ENCODE measurements around the gene PGAM5.

PGAM5 gene

GRCh38 chr12:132735496-132735895, 24.9 kb downstream of the PGAM5 start:
- H3K9me3 ChIP-seq (ENCODE audit: control insufficient read depth, insufficient read depth, low read depth, low read length): 0 out of 2 replicates have a peak, but pooled peaks cover under 1% of the 10 kb centered on the region

GRCh38 chr12:132736378-132736777, 25.7 kb downstream of the PGAM5 start:
- Histone ChIP-seq H3K4me3 (ENCODE audit: low read depth, low read length) (no peak overlapping the region), H3K9me3 (ENCODE audit: control insufficient read depth, insufficient read depth, low read depth, low read length) (no peaks in the 10 kb centered on the region), H3K9ac (ENCODE audit: low read length) (no peak overlapping the region), H3K4me1 (ENCODE audit: control insufficient read depth, insufficient read depth, low read length) (no peaks in the 10 kb centered on the region), H3K27ac (ENCODE audit: low read depth, low read length) (no peak overlapping the region), H3K36me3 (ENCODE audit: control insufficient read depth, insufficient read depth, low read length) (peaks cover 94% of the 10 kb centered on the region), H3K27me3 (ENCODE audit: control insufficient read depth, insufficient read depth, low read length) (no peaks in the 10 kb centered on the region)

More at GRCh38 chr12:132735496-132735895, 24.9 kb downstream of the PGAM5 start:
- no peak overlapping the region for H3K9ac ChIP-seq (ENCODE audit: low read length)
- H3K36me3 ChIP-seq (ENCODE audit: control insufficient read depth, insufficient read depth, low read length): peaks cover 94% of the 10 kb centered on the region
- H3K4me1 ChIP-seq (ENCODE audit: control insufficient read depth, insufficient read depth, low read length): no peaks in the 10 kb centered on the region
- H3K27me3 ChIP-seq (ENCODE audit: control insufficient read depth, insufficient read depth, low read length): no peaks in the 10 kb centered on the region
- no peak overlapping the region for H3K4me3 ChIP-seq (ENCODE audit: low read depth, low read length)
- H3K27ac ChIP-seq (ENCODE audit: low read depth, low read length): no peak overlapping the region

- peaks cover 94% of the 10 kb centered on the region for H3K36me3 ChIP-seq (ENCODE audit: control insufficient read depth, insufficient read depth, low read length)
- H3K9ac ChIP-seq (ENCODE audit: low read length): no peak overlapping the region
- H3K9me3 ChIP-seq (ENCODE audit: control insufficient read depth, insufficient read depth, low read depth, low read length): no peaks in the 10 kb centered on the region
- no peaks in the 10 kb centered on the region for H3K4me1 ChIP-seq (ENCODE audit: control insufficient read depth, insufficient read depth, low read length)
- H3K4me3 ChIP-seq (ENCODE audit: low read depth, low read length): no peak overlapping the region
- no peak overlapping the region for H3K27ac ChIP-seq (ENCODE audit: low read depth, low read length)
- no peaks in the 10 kb centered on the region for H3K27me3 ChIP-seq (ENCODE audit: control insufficient read depth, insufficient read depth, low read length)
Measured at GRCh38 chr12:132736913-132737312, 26.3 kb downstream of the PGAM5 start.

- H3K9ac ChIP-seq (ENCODE audit: low read length): no peak overlapping the region
- H3K4me3 ChIP-seq (ENCODE audit: low read depth, low read length): no peak overlapping the region
- peaks cover 92% of the 10 kb centered on the region for H3K36me3 ChIP-seq (ENCODE audit: control insufficient read depth, insufficient read depth, low read length)
Measured at GRCh38 chr12:132739600-132740312, 29.1 kb downstream of the PGAM5 start.

GRCh38 chr12:132740313-132740646, 29.6 kb downstream of the PGAM5 start:
- Histone ChIP-seq H3K36me3 (ENCODE audit: control insufficient read depth, insufficient read depth, low read length) (peaks cover 92% of the 10 kb centered on the region), H3K27me3 (ENCODE audit: control insufficient read depth, insufficient read depth, low read length) (no peaks in the 10 kb centered on the region), H3K9me3 (ENCODE audit: control insufficient read depth, insufficient read depth, low read depth, low read length) (no peaks in the 10 kb centered on the region), H3K4me1 (ENCODE audit: control insufficient read depth, insufficient read depth, low read length) (no peaks in the 10 kb centered on the region), H3K4me3 (ENCODE audit: low read depth, low read length) (no peak overlapping the region), H3K27ac (ENCODE audit: low read depth, low read length) (no peak overlapping the region), H3K9ac (ENCODE audit: low read length) (no peak overlapping the region)

More at GRCh38 chr12:132739600-132740312, 29.1 kb downstream of the PGAM5 start:
- Histone ChIP-seq H3K27me3 (ENCODE audit: control insufficient read depth, insufficient read depth, low read length) (no peaks in the 10 kb centered on the region), H3K9me3 (ENCODE audit: control insufficient read depth, insufficient read depth, low read depth, low read length) (no peaks in the 10 kb centered on the region), H3K4me1 (ENCODE audit: control insufficient read depth, insufficient read depth, low read length) (no peaks in the 10 kb centered on the region), H3K27ac (ENCODE audit: low read depth, low read length) (no peak overlapping the region)

- H3K4me3 ChIP-seq (ENCODE audit: low read depth, low read length): no peak overlapping the region
- H3K9ac ChIP-seq (ENCODE audit: low read length): no peak overlapping the region
- H3K36me3 ChIP-seq (ENCODE audit: control insufficient read depth, insufficient read depth, low read length): peaks cover 92% of the 10 kb centered on the region
- H3K4me1 ChIP-seq (ENCODE audit: control insufficient read depth, insufficient read depth, low read length): no peaks in the 10 kb centered on the region
- no peaks in the 10 kb centered on the region for H3K27me3 ChIP-seq (ENCODE audit: control insufficient read depth, insufficient read depth, low read length)
- H3K27ac ChIP-seq (ENCODE audit: low read depth, low read length): no peak overlapping the region
- no peaks in the 10 kb centered on the region for H3K9me3 ChIP-seq (ENCODE audit: control insufficient read depth, insufficient read depth, low read depth, low read length)
Measured at GRCh38 chr12:132740652-132741051, 30.0 kb downstream of the PGAM5 start.

GRCh38 chr12:132741620-132742019, 31.0 kb downstream of the PGAM5 start:
- no peaks in the 10 kb centered on the region for H3K4me1 ChIP-seq (ENCODE audit: control insufficient read depth, insufficient read depth, low read length)
- no peak overlapping the region for H3K9ac ChIP-seq (ENCODE audit: low read length)
- no peaks in the 10 kb centered on the region for H3K9me3 ChIP-seq (ENCODE audit: control insufficient read depth, insufficient read depth, low read depth, low read length)
- H3K36me3 ChIP-seq (ENCODE audit: control insufficient read depth, insufficient read depth, low read length): peaks cover 93% of the 10 kb centered on the region
- no peaks in the 10 kb centered on the region for H3K27me3 ChIP-seq (ENCODE audit: control insufficient read depth, insufficient read depth, low read length)
- H3K27ac ChIP-seq (ENCODE audit: low read depth, low read length): no peak overlapping the region
- H3K4me3 ChIP-seq (ENCODE audit: low read depth, low read length): no peak overlapping the region

GRCh38 chr12:132743831-132744230, 33.2 kb downstream of the PGAM5 start:
- no peak overlapping the region for H3K4me3 ChIP-seq (ENCODE audit: low read depth, low read length)
- no peak overlapping the region for H3K27ac ChIP-seq (ENCODE audit: low read depth, low read length)
- no peaks in the 10 kb centered on the region for H3K4me1 ChIP-seq (ENCODE audit: control insufficient read depth, insufficient read depth, low read length)
- H3K9me3 ChIP-seq (ENCODE audit: control insufficient read depth, insufficient read depth, low read depth, low read length): no peaks in the 10 kb centered on the region
- no peak overlapping the region for H3K9ac ChIP-seq (ENCODE audit: low read length)
- peaks cover 98% of the 10 kb centered on the region for H3K36me3 ChIP-seq (ENCODE audit: control insufficient read depth, insufficient read depth, low read length)
- no peaks in the 10 kb centered on the region for H3K27me3 ChIP-seq (ENCODE audit: control insufficient read depth, insufficient read depth, low read length)

GRCh38 chr12:132746613-132747012, 36.0 kb downstream of the PGAM5 start:
- Histone ChIP-seq H3K9ac (ENCODE audit: low read length) (no peak overlapping the region), H3K4me1 (ENCODE audit: control insufficient read depth, insufficient read depth, low read length) (no peaks in the 10 kb centered on the region), H3K9me3 (ENCODE audit: control insufficient read depth, insufficient read depth, low read depth, low read length) (no peaks in the 10 kb centered on the region), H3K4me3 (ENCODE audit: low read depth, low read length) (no peak overlapping the region), H3K36me3 (ENCODE audit: control insufficient read depth, insufficient read depth, low read length) (peaks cover 98% of the 10 kb centered on the region), H3K27ac (ENCODE audit: low read depth, low read length) (no peak overlapping the region), H3K27me3 (ENCODE audit: control insufficient read depth, insufficient read depth, low read length) (no peaks in the 10 kb centered on the region)

- no peak overlapping the region for H3K9ac ChIP-seq (ENCODE audit: low read length)
- H3K4me3 ChIP-seq (ENCODE audit: low read depth, low read length): no peak overlapping the region
- H3K4me1 ChIP-seq (ENCODE audit: control insufficient read depth, insufficient read depth, low read length): no peaks in the 10 kb centered on the region
- no peaks in the 10 kb centered on the region for H3K9me3 ChIP-seq (ENCODE audit: control insufficient read depth, insufficient read depth, low read depth, low read length)
- H3K27me3 ChIP-seq (ENCODE audit: control insufficient read depth, insufficient read depth, low read length): no peaks in the 10 kb centered on the region
- peaks cover 96% of the 10 kb centered on the region for H3K36me3 ChIP-seq (ENCODE audit: control insufficient read depth, insufficient read depth, low read length)
- no peak overlapping the region for H3K27ac ChIP-seq (ENCODE audit: low read depth, low read length)
Measured at GRCh38 chr12:132747395-132747794, 36.8 kb downstream of the PGAM5 start.

GRCh38 chr12:132747896-132748295, 37.3 kb downstream of the PGAM5 start:
- H3K4me1 ChIP-seq (ENCODE audit: control insufficient read depth, insufficient read depth, low read length): no peaks in the 10 kb centered on the region
- no peak overlapping the region for H3K27ac ChIP-seq (ENCODE audit: low read depth, low read length)
- no peaks in the 10 kb centered on the region for H3K9me3 ChIP-seq (ENCODE audit: control insufficient read depth, insufficient read depth, low read depth, low read length)
- no peak overlapping the region for H3K9ac ChIP-seq (ENCODE audit: low read length)
- no peak overlapping the region for H3K4me3 ChIP-seq (ENCODE audit: low read depth, low read length)
- H3K36me3 ChIP-seq (ENCODE audit: control insufficient read depth, insufficient read depth, low read length): peaks cover 96% of the 10 kb centered on the region
- H3K27me3 ChIP-seq (ENCODE audit: control insufficient read depth, insufficient read depth, low read length): no peaks in the 10 kb centered on the region

Data from HUES6 (cell line).